GM19193 (cell line): ENCODE data around the gene ELK4.

Experiments
- POLR2A ChIP-seq: IDR thresholded peaks from 4 replicates; pipeline ENCODE4 v1.6.1; 2011; ENCODE audit not compliant: insufficient read depth, insufficient read length; ENCODE audit errors: extremely low read depth

The ELK4 gene

DNA sequence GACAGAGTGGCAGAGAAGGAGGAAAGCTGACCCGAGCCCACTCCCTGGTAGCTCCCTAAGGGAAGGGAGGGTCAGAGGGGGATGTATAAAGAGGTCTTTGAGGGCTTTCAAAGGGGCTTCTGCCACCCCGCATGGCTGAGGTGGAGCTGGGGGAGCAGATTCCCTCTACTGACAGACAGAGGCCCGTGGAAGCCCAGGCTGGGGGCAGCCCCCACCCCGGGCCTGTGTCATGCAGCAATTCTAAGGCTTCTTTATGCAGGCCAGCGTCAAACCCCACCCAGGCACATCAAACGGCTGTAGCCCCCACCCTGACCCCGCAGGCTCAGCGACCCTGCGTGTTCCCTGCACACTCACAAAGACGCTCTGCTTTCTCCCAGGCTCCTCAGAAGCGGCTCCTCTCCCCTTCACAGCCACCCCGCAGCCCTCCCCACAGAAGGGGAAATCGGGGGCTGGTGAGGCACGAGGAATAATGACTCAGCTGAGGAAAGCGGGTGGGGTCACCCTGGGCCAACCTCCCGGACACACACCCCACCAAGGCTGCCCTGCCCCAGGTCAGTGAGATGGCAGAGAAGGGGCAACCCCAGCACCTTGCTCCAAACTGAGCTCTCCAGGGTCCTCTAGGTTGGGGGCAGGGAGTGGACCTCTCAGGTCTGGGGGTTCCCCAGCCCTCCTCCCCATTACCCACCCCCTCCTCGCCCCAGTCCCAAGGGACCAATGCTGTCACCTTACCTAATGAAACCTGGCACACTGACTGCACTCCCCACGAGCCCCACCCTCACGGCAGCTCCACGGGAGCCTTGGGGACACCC is 37.7 kb upstream of the ELK4 start:
- peak; percentile 35 for TF ChIP-seq POLR2A

DNA sequence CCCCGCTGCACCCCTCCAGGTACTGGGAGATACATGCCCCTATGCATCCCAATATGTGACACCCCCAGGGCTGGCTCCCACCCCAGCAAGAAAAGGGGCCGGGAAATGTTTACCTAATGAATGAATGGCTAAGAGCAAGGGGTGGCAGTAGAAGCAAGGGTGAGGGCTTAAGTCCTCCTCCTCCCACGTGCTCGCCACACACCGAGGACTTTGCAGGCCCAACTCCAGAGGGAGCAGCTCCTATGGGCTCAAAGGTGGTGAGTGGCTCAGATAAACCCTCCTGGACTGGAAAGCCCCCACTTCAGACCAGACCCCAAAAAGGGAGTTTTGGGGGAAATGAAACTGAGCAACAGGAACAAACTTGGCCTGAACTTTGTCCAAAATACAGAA is 37.1 kb upstream of the ELK4 start:
- no peak for TF ChIP-seq POLR2A

DNA sequence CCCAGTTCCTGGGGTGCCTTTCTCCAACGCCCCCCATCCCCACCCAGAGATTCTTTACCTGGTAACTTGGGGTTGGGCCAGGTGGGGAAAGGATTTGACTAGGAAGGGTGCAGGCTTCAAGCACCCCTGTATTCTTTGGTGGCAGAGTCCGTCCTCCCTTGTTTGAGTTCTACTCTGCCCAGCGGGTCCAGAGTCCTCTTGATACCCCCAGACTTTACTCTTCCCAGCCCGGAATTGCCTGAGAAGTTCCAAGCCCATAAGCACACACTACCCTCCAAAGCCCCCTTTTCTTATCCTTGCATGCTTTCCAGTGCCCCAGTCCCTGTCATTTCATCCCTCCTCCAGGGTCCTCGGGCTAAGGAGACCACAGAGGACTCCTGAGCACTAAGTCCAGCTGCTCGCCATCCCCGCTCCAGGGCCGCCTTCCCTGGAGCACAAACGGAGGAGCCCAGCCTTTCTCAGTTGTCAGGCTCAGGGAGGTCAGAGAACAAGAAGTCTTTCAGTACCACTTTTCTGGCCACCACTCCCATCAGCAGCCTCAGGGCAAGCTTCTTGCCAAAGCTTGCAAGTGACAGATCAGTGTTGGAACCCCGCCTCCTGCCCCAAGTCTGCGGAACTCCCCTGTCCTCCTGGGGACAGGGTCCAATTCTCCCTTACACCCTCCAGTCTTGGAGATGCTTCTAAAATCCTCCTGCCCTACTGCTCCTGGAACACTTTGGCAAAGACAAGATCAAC is 36.3 kb upstream of the ELK4 start:
- TF ChIP-seq POLR2A, result no peak

DNA sequence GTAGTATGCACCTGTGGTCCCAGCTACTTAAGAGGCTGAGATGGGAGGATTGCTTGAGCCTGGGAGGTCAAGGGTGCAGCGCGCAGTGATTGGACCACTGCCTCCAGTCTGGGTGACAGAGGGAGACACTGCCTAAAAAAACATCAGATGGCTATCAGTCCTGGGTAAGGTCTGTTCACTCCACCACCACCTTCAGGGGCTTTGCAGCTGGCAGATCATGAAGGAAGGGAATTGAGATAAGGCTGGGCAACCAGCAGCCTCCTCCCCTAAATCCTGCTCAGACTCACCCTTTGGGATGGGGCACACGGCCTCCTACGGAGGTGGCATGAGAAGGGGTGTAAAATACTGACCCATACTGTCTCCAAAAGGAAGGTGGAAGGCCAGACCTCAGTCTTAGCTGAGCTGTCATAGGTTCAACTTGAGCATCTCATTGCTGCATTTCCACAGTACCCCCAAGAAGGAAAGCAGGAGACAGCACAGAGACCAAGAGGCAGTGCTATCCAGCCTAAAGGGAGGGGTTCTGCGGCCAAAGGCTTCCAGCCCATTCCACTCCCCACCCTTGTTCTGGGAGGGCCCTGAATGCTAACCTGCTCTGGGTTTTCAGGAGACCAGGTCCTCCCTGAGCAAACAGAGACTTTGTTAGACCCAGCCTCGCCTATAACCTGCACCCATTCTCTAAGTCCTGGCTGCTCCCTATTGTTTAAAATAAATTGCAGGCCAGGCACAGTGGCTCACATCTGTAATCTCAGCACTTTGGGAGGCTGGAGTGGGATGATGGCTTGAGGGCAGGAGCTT is 34.8 kb upstream of the ELK4 start:
- TF ChIP-seq POLR2A, result no peak

DNA sequence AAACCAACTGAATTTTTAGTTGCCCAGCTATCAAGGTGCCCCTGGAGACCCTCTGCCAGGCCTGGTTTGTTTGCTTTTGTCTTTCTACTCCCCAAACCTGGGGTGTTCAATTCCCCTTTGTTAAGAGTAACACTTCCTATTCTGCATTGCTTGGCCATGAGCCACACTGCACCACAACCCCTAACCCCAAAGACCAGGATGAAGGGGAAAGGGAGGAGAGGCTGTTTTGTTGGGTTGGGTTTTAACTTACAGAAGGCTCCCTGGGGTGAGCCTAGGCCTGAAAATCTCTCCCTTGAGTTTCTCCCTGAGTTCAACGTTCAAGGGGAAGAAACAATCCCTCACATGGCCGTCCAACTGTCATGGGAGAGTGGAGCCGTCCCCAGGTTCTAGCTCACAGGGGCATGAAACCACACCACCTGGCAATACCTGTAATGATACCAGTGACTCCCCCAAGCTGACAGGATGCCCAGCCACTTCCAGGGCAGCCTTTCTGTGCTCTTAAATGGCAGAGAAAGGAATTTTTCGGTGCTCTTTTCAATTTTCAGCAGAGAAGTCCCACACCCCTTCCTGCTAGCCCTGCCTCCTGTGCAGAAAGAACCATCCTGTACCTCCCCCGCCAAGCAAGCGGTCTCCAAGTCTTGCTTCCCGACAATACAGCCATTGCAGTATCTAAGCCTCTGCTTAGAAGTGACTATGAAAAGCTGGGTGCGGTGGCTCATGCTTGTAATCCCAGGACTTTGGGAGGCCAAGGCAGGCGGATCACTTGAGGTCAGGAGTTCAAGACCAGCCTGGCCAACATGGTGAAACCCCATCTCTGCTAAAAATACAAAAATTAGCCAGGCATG is 33.6 kb upstream of the ELK4 start:
- TF ChIP-seq POLR2A, result no peak

DNA sequence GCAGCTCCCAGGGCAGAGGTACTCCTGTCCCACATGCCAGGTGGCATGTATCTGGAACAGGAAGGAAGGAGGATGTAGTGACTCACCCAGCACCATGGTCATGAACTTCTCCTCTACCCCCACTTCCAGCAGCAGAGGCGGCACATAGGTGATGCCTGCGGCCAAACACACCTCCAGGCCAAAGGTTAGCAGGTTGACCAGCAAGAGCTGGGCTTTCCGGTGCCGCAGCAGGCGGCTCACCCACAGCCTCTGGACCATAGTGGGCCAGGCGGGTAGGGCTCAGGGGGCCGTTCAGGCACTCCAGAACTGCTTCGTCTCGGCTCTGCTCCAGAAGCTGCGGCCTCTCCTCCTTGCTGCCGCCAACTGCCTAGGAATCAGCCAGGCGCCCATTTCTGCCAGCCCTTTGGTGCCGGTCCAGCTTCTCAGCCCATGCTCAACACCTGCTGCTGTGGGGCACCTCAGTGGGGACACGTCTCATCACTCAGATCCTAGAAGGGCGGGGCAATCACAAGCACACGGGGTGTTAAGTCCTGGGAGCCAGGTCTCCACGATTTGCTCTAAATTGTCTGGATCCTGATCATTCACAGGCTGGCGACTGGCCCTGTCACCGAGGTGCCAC is 32.7 kb upstream of the ELK4 start:
- TF ChIP-seq POLR2A, result no peak

DNA sequence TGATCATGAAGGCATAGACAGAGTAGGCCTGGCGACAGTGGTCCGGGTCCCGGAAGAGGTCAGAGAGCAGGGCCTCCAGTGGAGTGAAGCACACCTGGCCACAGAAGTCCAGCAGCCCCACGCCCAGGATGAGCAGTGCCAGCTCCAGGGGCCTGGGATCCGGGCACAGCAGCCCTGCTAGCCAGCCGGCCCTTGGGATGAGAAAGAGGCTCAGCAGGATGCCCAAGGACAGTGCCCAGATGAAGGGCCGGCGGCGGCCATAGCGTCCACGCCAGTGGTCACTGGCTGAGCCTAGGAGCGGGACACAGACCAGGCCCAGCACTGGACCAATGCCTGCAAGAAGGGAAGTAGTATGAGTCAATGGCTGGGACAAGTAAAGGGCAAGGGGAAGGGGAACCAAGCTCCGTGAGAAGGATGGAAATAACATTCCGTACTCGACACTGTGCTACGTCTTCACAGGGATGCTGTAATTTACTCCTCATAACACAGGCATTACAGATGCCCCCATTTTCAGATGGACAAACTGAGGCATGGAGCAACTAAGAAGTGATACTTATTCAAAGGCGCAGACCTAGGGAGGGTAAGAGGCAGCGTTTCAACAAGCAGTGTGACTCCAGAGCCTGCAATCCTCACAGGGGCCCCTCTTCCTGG is 31.6 kb upstream of the ELK4 start:
- no peak for TF ChIP-seq POLR2A

DNA sequence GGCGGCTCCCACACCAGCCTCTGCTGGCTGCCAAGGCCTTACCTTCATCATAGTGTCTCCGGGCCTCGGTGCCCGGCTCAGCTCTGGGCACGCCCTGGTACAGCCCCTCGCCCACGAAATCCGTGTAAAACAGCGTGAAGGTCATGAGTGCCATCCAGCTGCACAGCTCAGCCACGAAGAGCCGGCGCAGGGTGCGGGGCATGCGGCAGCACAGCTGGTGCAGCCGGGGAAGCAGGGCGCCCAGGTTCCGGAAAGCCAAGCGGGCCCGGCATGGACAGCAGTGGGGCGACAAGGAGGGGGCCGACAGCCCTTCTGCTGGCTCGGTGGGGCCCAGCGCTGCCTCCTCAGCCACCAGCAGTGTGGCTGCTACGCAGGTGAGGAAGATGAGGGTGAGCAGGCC is 31.0 kb upstream of the ELK4 start:
- no peak for TF ChIP-seq POLR2A

DNA sequence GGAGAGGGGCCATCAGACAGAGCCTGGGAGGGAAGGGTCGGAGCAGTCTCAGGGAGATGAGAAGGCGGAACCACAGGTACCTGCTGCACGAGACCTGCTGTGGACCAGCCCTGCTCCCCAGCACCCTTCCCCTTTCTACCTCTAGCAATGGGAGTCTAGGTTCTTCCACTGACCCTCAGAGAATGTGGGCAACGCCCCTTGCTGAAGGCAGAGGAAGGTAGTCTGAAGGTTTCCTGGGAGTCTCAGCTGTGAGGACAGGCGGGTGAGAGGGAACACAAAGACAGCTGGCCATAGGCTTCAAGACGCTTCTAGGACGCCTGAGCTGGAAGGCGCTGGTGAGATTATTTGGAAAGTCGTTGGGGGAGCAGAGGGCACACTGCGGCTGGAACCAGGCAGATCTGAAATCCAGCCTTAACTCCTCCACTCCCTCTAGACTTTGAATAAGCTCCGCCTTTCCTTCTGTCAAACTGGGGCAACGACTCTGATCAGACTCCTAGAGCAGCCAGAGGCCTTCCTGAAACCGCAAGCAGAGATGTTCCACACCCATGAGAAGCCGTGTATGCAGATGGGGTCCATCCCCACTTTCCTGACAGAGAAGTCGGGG is 30.4 kb upstream of the ELK4 start:
- TF ChIP-seq POLR2A, result no peak

DNA sequence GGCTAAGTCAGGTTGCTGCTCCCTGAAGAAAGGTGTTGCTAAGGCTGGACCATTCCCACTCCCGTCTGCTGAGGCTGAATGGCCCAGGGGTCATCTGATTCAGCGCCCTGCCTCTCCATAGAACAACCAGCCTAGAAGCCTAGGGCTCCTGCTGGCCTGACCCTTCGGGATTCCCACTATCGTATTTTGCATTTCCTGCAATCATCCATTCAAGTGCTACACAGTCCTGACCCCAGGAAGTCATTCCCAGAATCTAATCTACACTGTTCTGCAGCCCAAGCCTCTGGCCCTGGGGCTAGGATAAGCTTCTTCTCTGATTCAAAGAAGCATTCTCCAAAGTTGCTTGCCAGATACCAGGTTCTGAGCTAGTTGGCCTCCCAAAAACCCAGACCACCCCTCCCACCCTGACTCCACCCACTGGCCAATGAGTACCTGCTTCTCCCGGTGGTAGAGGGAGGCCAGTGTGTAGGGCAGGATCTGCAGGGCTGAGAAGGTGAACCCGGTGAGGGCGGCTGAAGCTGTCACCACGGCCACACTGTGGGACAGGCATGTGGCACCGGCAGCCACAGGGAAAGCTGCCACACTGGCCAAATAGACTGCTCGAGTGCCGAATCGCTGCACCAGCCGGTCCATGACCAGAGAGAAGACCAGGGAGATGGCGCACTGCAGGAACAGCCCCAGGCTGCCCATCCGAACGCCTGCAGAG is 29.8 kb upstream of the ELK4 start:
- TF ChIP-seq POLR2A, result no peak

DNA sequence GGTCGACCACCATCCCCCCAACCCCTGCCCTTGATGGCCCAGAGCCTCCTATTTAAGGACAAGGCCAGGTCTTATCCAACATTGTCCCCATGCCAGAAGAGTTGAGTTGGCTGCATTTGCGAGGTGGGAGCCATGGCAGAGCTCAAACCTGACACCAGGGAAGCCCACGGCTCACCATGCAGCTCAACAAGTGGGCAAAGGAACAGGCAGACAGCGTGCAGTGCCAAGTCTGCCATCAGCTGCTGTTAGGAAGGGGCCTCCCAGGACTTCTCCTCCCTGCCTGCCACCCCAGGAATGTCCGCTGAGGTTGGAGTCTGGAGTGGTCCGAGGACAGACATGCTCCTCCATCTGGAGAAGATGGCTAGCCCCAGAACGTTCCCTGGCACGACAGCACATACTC is 28.6 kb upstream of the ELK4 start:
- no peak for TF ChIP-seq POLR2A

DNA sequence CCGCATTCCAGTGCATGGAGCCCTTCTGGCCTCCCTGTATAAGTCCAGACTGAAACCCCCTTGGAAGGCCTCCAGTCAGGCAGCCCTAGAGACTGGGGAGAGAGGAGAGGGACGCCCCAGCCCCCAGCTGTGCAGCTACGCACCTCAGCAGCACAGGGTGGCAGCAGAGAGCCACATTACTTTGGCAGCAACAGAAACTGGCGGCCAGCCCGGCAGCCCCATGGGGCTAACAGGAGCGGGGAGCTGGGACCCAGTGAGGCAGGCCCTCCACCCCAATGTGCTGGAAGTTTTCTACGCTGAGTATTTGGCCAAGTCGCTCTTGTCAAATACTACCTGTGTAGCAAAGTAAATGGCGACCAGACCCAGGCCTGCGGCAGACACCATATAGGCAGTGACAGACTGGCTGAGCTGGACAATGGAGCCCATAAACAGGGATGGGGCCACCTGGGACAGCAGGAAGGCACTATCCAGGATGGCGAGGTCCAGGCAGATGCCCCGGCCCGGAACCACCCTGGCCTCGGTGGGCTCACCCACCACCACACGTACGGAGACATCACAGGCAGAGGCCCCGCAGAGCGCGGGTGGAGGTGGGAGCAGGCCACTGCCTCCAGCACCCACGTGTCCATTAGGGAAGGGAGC is 27.3 kb upstream of the ELK4 start:
- TF ChIP-seq POLR2A, result no peak

DNA sequence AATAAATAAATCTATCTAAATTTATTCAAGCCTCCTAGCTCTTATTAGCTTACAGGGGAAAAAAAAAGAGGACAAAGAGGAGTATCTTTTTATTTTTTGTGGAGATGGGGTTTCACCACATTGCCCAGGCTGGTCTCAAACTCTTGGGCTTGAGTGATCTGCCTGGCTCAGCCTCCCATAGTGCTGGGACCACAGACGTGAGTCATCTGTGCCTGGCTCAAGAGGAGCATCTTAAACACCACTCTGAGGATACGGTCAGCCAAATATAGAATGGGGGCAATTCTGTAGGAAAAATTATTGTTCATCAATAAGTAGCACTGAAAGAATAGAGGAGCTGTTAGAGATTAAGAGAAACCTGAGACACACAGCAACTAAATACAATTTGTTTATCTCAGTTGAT is 24.4 kb upstream of the ELK4 start:
- TF ChIP-seq POLR2A, result no peak

DNA sequence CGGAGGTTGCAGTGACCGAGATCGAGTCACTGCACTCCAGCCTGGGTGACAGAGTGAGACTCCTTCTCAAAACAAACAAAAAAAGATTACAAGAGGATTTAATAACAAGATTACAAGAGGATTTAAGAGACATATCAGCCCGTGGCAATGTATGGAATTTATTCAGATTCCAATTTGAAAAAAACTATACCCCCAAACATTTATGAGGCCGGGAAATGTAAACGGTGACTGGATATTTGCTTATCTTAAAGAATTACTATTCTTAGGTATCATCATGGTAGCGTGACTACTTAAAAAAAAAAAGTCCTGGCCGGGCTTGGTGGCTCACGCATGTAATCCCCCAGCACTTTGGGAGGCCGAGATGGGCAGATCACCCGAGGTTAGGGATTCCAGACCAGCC is 21.2 kb upstream of the ELK4 start:
- no peak for TF ChIP-seq POLR2A
